Spleen (tissue), 11 donors: Measurements from ENCODE around the gene TGM1. TPM values are rescaled to one million over a fixed set of nuclear protein-coding genes. Genes with fewer than 3 reads are reported as not detected.
A peak's percentile ranks its signal among the peaks of the same experiment; 100 is the strongest.

Experiments
- DNase-seq: peaks from one replicate; pipeline ENCODE4 v3.0.0-alpha.2; 2020
- H3K27ac ChIP-seq, 8 donors: fragments of 200-600 bp; sonication (generic) in 7 of 8; 1 replicate in 4 of 8; 2 replicates in 4 of 8; pipeline versions ENCODE4 v1.5.0 to v1.8.0; 2016 to 2021; ENCODE audit warnings: inconsistent platforms in 4 of 8, mild to moderate bottlenecking in 4 of 8, moderate library complexity in 1 of 8
- H3K27me3 ChIP-seq, 7 donors: fragments of 200-600 bp; sonication (generic) in 6 of 7; replicated peaks in 1 of 7; 1 replicate in 4 of 7; 2 replicates in 3 of 7; pipeline versions ENCODE4 v1.5.0 to v1.8.0; 2016 to 2021; ENCODE audit warnings: inconsistent platforms in 3 of 7, mild to moderate bottlenecking in 1 of 7
- H3K36me3 ChIP-seq, 6 donors: fragments of 200-600 bp; sonication (generic) in 5 of 6; 1 replicate in 4 of 6; 2 replicates in 2 of 6; pipeline versions ENCODE4 v1.5.0 to v1.8.0; 2016 to 2021; ENCODE audit warnings: inconsistent platforms in 2 of 6
- H3K4me1 ChIP-seq, 6 donors: fragments of 200-600 bp; sonication (generic) in 5 of 6; 1 replicate in 3 of 6; 2 replicates in 3 of 6; pipeline versions ENCODE4 v1.5.0 to v1.8.0; 2016 to 2021; ENCODE audit warnings: inconsistent platforms in 3 of 6
- H3K4me3 ChIP-seq, 8 donors: fragments of 200-600 bp; sonication (generic) in 7 of 8; 1 replicate in 4 of 8; 2 replicates in 4 of 8; pipeline versions ENCODE4 v1.5.0 to v1.8.0; 2016 to 2021; ENCODE audit warnings: inconsistent platforms in 4 of 8, mild to moderate bottlenecking in 4 of 8, moderate library complexity in 2 of 8
- H3K9me3 ChIP-seq, 8 donors: fragments of 200-600 bp; sonication (generic) in 7 of 8; 1 replicate in 4 of 8; 2 replicates in 4 of 8; pipeline versions ENCODE4 v1.5.0 to v1.8.0; 2016 to 2021; ENCODE audit warnings: inconsistent platforms in 4 of 8
- CTCF ChIP-seq, 11 experiments: fragments of 200-600 bp in 7 of 11; fragments of 450-650 bp in 4 of 11; sonication (generic) in 4 of 11; IDR thresholded peaks in 8 of 11; conservative IDR thresholded peaks in 3 of 11; 1 replicate in 7 of 11; 2 replicates in 4 of 11; pipeline versions ENCODE4 v1.4.0 to v1.8.0; 2016 to 2021; ENCODE audit warnings: antibody characterized with exemption in 11 of 11, inconsistent platforms in 4 of 11, mild to moderate bottlenecking in 1 of 11
- POLR2A ChIP-seq, 3 donors: fragments of 450-650 bp; IDR thresholded peaks; one replicate each; pipeline ENCODE4 v1.5.1; 2017; ENCODE audit warnings: antibody characterized with exemption in 3 of 3, mild to moderate bottlenecking in 1 of 3
- POLR2AphosphoS5 ChIP-seq, 3 donors: sonication (generic); formaldehyde crosslinking; IDR thresholded peaks; one replicate each; pipeline ENCODE4 v1.5.1; 2017; ENCODE audit warnings: antibody characterized with exemption in 3 of 3
- WGBS, 5 donors: extraction: QIAGEN DNeasy Blood & Tissue Kit in 3 of 5; methylation state at CpG; one replicate each; pipeline versions ENCODE4 v1.1.5 to v1.1.7; 2013 to 2018; 5-methylcytosine and 5-hydroxymethylcytosine counted together
- intact Hi-C: fragments of 100-400 bp; cut with DNase I; formaldehyde crosslinking; loops from one replicate; pipeline ENCODE4 v1.15.0; 2023; ENCODE audit warnings: low total_unique reads
- polyA plus RNA-seq, 3 donors: library from polyadenylated mRNA; stranded (reverse); fragments of 200-250 nt; gene quantifications; one replicate each; pipeline ENCODE4 v1.2.1, GENCODE V29; 2013
- total RNA-seq, 7 donors: library from RNA; depleted of rRNA in 3 of 7; stranded (reverse); fragments of >200 nt in 3 of 7; fragmentation: NEBNext Ultra II Directional in 4 of 7; extraction: Animal tissue kit (Norgen Biotek cat#: 25700) in 4 of 7; gene quantifications; one replicate each; pipeline versions ENCODE4 v1.1.0 to v1.2.1, GENCODE V29; 2016 to 2021
- donor health status: healthy with polysubstance abuse.
- donor health status: DM: no; HTN: no; CAD: no; lungs with moderate emphysema.
- donor health status: DM: no; HTN: no; CAD: no.
- donor health status: Bipolar disorder and iron deficiency.
- donor health status: healthy.
- donor health status: DM: no; HTN: no; CAD: no.
- donor health status: DM: yes; HTN: yes; CAD: no.

TGM1 gene
- total and polyA plus RNA-seq, 10 donors = 1.4 to 4.8 (median 2.7) TPM

DNA sequence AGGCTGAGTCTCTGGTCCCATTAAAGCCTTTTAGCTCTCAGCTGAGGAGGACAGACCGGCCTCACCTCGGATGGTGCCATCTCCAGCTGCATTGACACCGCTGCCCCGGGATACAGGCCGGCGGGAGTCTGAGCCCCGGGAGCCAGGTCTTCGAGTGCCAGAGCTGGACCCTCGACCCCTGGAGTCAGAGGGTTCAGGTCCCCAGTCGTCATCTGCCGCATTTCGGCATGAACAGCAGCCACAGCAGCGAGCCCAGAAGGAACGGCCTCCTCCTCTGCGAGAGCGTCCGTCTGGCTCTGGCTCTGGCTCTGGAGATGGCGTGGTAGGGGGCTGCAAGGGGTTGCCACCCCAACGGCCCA lies 1.0 kb downstream of the TGM1 start:
- no peak for TF ChIP-seq CTCF (IDR thresholded peaks at IDR 0.05 in 8 of 11, conservative IDR thresholded peaks at IDR 0.05 in 3 of 11)
- no peak for TF ChIP-seq POLR2AphosphoS5 (IDR thresholded peaks at IDR 0.05)
- TF ChIP-seq POLR2A (IDR thresholded peaks at IDR 0.05) = no peak
- H3K27ac ChIP-seq = no peak overlapping the region
- no peaks in the 10 kb centered on the region for H3K27me3 ChIP-seq
- no peak overlapping the region for H3K4me3 ChIP-seq
- intact Hi-C loops = no loop called here
- 91 to 96% (median 93%) methylated on average over 10 to 19 of the region's 19 CpGs for WGBS, 5 donors
- H3K9me3 ChIP-seq = no peaks in the 10 kb centered on the region
- DNase-seq = no peak
- peaks cover 0 to 92% (median 19%) of the 10 kb centered on the region in 6 donors for H3K36me3 ChIP-seq
- H3K4me1 ChIP-seq = no peaks in the 10 kb centered on the region

DNA sequence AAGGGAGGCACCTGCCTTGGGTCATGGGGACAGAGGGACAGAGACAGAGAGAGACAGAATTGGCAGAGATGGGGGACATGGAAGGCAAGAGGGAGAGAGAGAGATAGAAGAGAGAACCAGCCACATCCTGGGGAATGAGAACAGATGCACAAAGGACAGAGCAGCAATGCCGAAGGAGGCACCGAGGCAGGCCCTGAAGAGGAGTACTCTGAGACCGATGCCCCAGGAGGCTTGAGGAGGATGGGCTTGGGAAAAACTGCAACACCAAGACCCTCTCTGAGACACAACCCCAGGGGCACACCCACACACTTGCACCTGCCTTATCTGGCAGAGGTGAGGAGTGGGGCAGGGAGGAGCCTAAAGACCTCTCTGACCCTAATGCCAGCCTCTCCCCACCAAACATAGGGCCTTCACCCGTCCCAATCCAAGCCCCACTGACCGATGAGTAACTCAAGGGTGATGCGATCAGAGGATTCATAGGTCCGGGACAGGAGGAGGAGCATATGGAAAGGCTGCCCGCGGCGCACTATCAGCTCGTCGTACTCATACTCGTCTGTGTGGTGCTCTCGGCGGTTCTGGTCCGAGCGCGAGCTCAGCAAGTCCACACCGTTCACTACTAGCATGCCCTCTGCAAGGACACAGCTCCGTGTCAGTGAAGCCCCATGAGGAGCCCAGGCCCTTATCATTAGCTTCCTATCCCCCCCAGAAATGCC lies 1.6 kb downstream of the TGM1 start:
- intact Hi-C loops = no loop called here
- DNase-seq = peak; percentile 33
- H3K27ac ChIP-seq = no peak overlapping the region
- no peak for TF ChIP-seq CTCF (IDR thresholded peaks at IDR 0.05 in 8 of 11, conservative IDR thresholded peaks at IDR 0.05 in 3 of 11)
- H3K27me3 ChIP-seq = no peaks in the 10 kb centered on the region
- peaks cover 0 to 89% (median 14%) of the 10 kb centered on the region in 6 donors for H3K36me3 ChIP-seq
- 89 to 97% (median 93%) methylated on average over 18 to 20 of the region's 20 CpGs for WGBS, 5 donors
- no peaks in the 10 kb centered on the region for H3K9me3 ChIP-seq
- no peak overlapping the region for H3K4me3 ChIP-seq
- H3K4me1 ChIP-seq = no peaks in the 10 kb centered on the region

DNA sequence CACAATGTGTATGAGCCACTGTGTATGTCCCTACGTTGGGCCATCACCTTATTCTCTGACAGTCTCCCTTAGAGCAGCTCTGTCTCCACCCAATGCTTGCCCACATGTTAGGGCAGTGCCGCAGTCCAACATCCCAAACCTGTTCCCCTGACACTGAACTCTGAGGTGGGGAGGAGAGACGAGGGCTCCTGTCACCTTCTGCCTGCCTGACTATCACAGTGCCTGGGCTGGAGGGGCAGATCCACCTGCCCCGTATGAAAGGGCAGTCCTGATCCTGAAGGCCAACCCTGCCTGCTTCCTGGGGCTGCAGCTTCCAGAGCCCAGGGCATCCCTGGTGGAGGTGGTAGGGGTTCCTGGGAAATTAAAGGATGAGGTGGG lies 2.2 kb downstream of the TGM1 start:
- Histone ChIP-seq H3K9me3 (no peaks in the 10 kb centered on the region), H3K27me3 (no peaks in the 10 kb centered on the region), H3K4me3 (no peak overlapping the region), H3K4me1 (no peaks in the 10 kb centered on the region), H3K27ac (no peak overlapping the region), H3K36me3 (peaks cover 0 to 89% (median 8%) of the 10 kb centered on the region in 6 donors)
- intact Hi-C loops = no loop called here
- WGBS, 5 donors = 70 to 87% (median 80%) methylated on average over 4 of the region's 4 CpGs
- TF ChIP-seq CTCF (IDR thresholded peaks at IDR 0.05 in 8 of 11, conservative IDR thresholded peaks at IDR 0.05 in 3 of 11) = no peak
- no peak for TF ChIP-seq POLR2AphosphoS5 (IDR thresholded peaks at IDR 0.05)
- TF ChIP-seq POLR2A (IDR thresholded peaks at IDR 0.05) = no peak
- DNase-seq = peak; percentile 24

DNA sequence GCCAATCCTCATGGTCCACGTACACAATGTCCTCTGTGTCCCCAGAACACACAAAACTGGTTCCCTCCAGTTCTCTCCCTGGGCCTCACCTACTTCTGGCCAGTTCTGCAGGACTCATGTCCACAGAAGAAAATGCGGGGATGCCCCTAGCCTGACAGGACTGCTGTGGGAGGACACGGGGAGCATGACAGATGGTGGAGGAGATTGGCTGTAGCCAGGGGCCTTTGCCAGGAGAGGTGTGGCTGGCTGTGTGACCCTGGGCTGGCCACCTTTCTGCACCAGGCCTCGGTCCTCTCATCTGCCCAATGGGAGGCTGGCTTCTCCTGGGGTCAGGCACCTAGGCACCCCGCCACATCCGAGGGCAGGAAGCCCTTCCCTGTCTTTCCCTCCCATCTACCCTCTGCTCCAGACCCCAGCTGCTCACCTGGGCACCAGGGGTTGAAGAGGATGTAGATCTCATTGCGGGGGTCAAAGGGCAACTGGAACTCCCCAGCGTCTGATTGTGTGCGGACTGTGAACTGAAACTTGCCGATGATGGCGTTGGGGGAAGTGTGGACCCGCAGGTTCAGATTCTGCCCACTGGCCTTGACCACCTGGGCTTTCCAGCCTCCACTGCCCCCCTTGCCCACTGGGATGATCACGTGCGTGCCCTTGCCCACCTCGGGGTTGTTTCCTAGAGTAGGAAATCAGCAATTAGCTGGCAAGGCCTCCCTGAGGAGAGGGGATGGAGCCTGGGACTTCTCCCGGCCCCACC lies 2.8 kb downstream of the TGM1 start:
- H3K27me3 ChIP-seq = no peaks in the 10 kb centered on the region
- TF ChIP-seq POLR2AphosphoS5 (IDR thresholded peaks at IDR 0.05) = no peak
- no peak for TF ChIP-seq POLR2A (IDR thresholded peaks at IDR 0.05)
- no peak for TF ChIP-seq CTCF (IDR thresholded peaks at IDR 0.05 in 8 of 11, conservative IDR thresholded peaks at IDR 0.05 in 3 of 11)
- WGBS, 5 donors = 73 to 85% (median 82%) methylated on average over 8 to 16 of the region's 16 CpGs
- no peaks in the 10 kb centered on the region for H3K4me1 ChIP-seq
- peak; percentile 43 for DNase-seq
- H3K9me3 ChIP-seq = no peaks in the 10 kb centered on the region
- intact Hi-C loops = no loop called here
- H3K36me3 ChIP-seq = peaks cover 0 to 89% (median 3%) of the 10 kb centered on the region in 6 donors
- no peak overlapping the region for H3K4me3 ChIP-seq
- H3K27ac ChIP-seq = no peak overlapping the region
